Hepatocyte (in vitro differentiated cells): Measurements from ENCODE around the gene DISC1. TPM values are rescaled to one million over a fixed set of nuclear protein-coding genes. Genes with fewer than 3 reads are reported as not detected.

Experiments
- DNase-seq: peaks from one replicate; pipeline ENCODE4 v3.0.0-alpha.2; 2016; ENCODE audit warnings: low spot score
- H2AFZ ChIP-seq: fragments of 200-600 bp; sonication (generic); 2 replicates; pipeline ENCODE4 v1.6.0; 2016; ENCODE audit warnings: antibody characterized with exemption, mild to moderate bottlenecking
- H3K27ac ChIP-seq: fragments of 200-600 bp; sonication (generic); 2 replicates; pipeline ENCODE4 v1.5.1; 2016; ENCODE audit warnings: mild to moderate bottlenecking
- H3K27me3 ChIP-seq: fragments of 200-600 bp; sonication (generic); 2 replicates; pipeline ENCODE4 v1.6.1; 2016
- H3K36me3 ChIP-seq: fragments of 200-600 bp; sonication (generic); replicated peaks from 2 replicates; pipeline ENCODE4 v1.5.1; 2016; ENCODE audit warnings: low read depth; ENCODE audit not compliant: insufficient read depth
- H3K4me1 ChIP-seq: fragments of 200-600 bp; sonication (generic); 2 replicates; pipeline ENCODE4 v1.5.1; 2016; ENCODE audit warnings: mild to moderate bottlenecking, moderate library complexity; ENCODE audit not compliant: insufficient read depth
- H3K4me2 ChIP-seq: fragments of 200-600 bp; sonication (generic); 2 replicates; pipeline ENCODE4 v1.6.0; 2016
- H3K4me3 ChIP-seq: fragments of 200-600 bp; sonication (generic); 2 replicates; pipeline ENCODE4 v1.5.1; 2016; ENCODE audit warnings: mild to moderate bottlenecking
- H3K79me2 ChIP-seq: fragments of 200-600 bp; sonication (generic); 2 replicates; pipeline ENCODE4 v1.6.0; 2017; ENCODE audit warnings: mild to moderate bottlenecking
- H3K9me2 ChIP-seq: fragments of 200-600 bp; sonication (generic); replicated peaks from 2 replicates; pipeline ENCODE4 v1.6.0; 2017; ENCODE audit warnings: mild to moderate bottlenecking; ENCODE audit not compliant: insufficient read depth
- H3K9me3 ChIP-seq: fragments of 200-600 bp; sonication (generic); 2 replicates; pipeline ENCODE4 v1.5.1; 2016; ENCODE audit warnings: low read depth, mild to moderate bottlenecking
- H4K20me1 ChIP-seq: fragments of 200-600 bp; sonication (generic); 2 replicates; pipeline ENCODE4 v1.6.0; 2016; ENCODE audit warnings: mild to moderate bottlenecking; ENCODE audit not compliant: insufficient read depth, poor library complexity, severe bottlenecking
- EZH2 ChIP-seq: fragments of 200-600 bp; sonication (generic); IDR thresholded peaks from 2 replicates; pipeline ENCODE4 v1.6.1; 2016; ENCODE audit warnings: antibody characterized with exemption, mild to moderate bottlenecking, borderline replicate concordance
- EZH2phosphoT487 ChIP-seq: fragments of 200-600 bp; sonication (generic); IDR thresholded peaks from one replicate; pipeline ENCODE4 v1.6.1; 2018; ENCODE audit warnings: antibody characterized with exemption, mild to moderate bottlenecking, low read depth, moderate library complexity; ENCODE audit not compliant: unreplicated experiment, severe bottlenecking
- WGBS: methylation state at CpG from one replicate; pipeline ENCODE4 v1.1.6; 2016; ENCODE audit warnings: low lambda C conversion rate; ENCODE audit errors: missing lambda C conversion rate; 5-methylcytosine and 5-hydroxymethylcytosine counted together
- polyA plus RNA-seq: library from polyadenylated mRNA; unstranded; fragments of >200 nt; fragmentation: Nextera tagmentation; extraction: Ambion mirVana; gene quantifications from 2 replicates; pipeline ENCODE4 v1.2.1, GENCODE V29; 2016
- total RNA-seq: library from RNA; depleted of rRNA; stranded (reverse); fragments of >200 nt; gene quantifications from 2 replicates; pipeline ENCODE4 v1.2.3, GENCODE V29; 2014
- TF ChIP-seq, protein P1 (sequence below): fragments of 200-600 bp; sonication (generic); IDR thresholded peaks from 2 replicates; pipeline ENCODE4 v1.5.1; 2016; ENCODE audit warnings: antibody characterized with exemption, mild to moderate bottlenecking; ENCODE audit not compliant: poor library complexity

The DISC1 gene
- total and polyA plus RNA-seq, 2 experiments from 2014 or later = 3.0 to 4.7 TPM

GRCh38 chr1:231919886-231920285, 293.3 kb downstream of the DISC1 start:
- Histone ChIP-seq H3K4me2 (no peak overlapping the region), H3K4me3 (no peak overlapping the region), H3K9me3 (no peaks in the 10 kb centered on the region), H3K27ac (no peak overlapping the region), H3K9me2 (no peaks in the 10 kb centered on the region), H3K4me1 (no peaks in the 10 kb centered on the region), H3K27me3 (no peaks in the 10 kb centered on the region), H3K79me2 (no peaks in the 10 kb centered on the region), H4K20me1 (no peaks in the 10 kb centered on the region), H3K36me3 (no peaks in the 10 kb centered on the region), H2AFZ (no peak overlapping the region)
- WGBS = 77% methylated on average over 7 of the region's 7 CpGs
- TF ChIP-seq EZH2 (no peak), EZH2phosphoT487 (no peak)
- TF ChIP-seq, protein P1, sequence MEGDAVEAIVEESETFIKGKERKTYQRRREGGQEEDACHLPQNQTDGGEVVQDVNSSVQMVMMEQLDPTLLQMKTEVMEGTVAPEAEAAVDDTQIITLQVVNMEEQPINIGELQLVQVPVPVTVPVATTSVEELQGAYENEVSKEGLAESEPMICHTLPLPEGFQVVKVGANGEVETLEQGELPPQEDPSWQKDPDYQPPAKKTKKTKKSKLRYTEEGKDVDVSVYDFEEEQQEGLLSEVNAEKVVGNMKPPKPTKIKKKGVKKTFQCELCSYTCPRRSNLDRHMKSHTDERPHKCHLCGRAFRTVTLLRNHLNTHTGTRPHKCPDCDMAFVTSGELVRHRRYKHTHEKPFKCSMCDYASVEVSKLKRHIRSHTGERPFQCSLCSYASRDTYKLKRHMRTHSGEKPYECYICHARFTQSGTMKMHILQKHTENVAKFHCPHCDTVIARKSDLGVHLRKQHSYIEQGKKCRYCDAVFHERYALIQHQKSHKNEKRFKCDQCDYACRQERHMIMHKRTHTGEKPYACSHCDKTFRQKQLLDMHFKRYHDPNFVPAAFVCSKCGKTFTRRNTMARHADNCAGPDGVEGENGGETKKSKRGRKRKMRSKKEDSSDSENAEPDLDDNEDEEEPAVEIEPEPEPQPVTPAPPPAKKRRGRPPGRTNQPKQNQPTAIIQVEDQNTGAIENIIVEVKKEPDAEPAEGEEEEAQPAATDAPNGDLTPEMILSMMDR = no peak
- no peak for DNase-seq

DNA sequence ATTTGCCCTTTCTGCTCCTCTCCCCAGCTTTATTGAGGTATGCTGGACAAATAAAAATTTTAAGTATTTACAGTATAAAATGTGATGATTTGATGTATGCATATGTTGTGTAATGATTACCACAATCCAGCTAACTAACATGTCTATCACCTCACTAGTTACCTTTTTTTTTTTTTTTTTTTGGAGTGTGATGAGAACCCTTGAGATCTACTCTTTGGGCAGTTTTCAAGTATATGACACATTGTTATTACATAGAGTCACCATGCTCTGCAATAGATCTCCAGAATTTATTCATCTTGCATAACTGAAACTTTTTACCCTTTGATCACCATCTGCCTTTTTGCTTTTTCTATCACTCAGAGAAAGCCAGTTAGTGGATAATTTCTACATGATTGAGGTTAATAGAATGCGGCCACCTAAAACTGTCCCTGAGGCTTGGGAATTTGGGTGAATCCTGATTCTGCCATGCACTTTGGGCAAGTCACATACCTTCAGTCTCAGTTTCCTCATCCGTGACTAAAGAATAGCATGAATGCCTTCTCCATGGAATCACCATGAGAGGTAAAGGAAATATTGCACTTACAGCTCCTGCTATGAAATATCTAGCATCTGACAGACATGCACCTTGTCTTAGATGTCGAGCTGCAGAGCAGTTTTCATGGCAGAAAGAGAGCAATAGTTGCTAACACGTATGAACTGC, 295.2 kb downstream of the DISC1 start:
- DNase-seq = no peak
- Histone ChIP-seq H3K9me3 (no peaks in the 10 kb centered on the region), H3K27ac (no peak overlapping the region), H3K36me3 (no peaks in the 10 kb centered on the region), H3K4me1 (no peaks in the 10 kb centered on the region), H3K9me2 (no peaks in the 10 kb centered on the region), H3K27me3 (no peaks in the 10 kb centered on the region), H3K4me2 (no peak overlapping the region), H3K79me2 (no peaks in the 10 kb centered on the region), H2AFZ (no peak overlapping the region), H3K4me3 (no peak overlapping the region), H4K20me1 (no peaks in the 10 kb centered on the region)
- no peak for TF ChIP-seq EZH2
- no peak for TF ChIP-seq EZH2phosphoT487
- TF ChIP-seq, protein P1 = no peak
- WGBS = 93% methylated on average over 4 of the region's 4 CpGs

GRCh38 chr1:231923491-231924041, 297.0 kb downstream of the DISC1 start:
- no peaks in the 10 kb centered on the region for H3K79me2 ChIP-seq
- H3K9me2 ChIP-seq = no peaks in the 10 kb centered on the region
- no peaks in the 10 kb centered on the region for H3K27me3 ChIP-seq
- TF ChIP-seq EZH2 = no peak
- TF ChIP-seq, protein P1 = no peak
- WGBS = 96% methylated on average over 12 of the region's 12 CpGs
- H3K36me3 ChIP-seq = no peaks in the 10 kb centered on the region
- no peak overlapping the region for H3K4me3 ChIP-seq
- no peak overlapping the region for H3K4me2 ChIP-seq
- DNase-seq = no peak
- no peaks in the 10 kb centered on the region for H3K4me1 ChIP-seq
- H2AFZ ChIP-seq = no peak overlapping the region
- H3K9me3 ChIP-seq = no peaks in the 10 kb centered on the region
- no peaks in the 10 kb centered on the region for H4K20me1 ChIP-seq
- no peak overlapping the region for H3K27ac ChIP-seq
